Measurements from ENCODE around the gene TMEM217. TPM values are rescaled to one million over a fixed set of nuclear protein-coding genes. Genes with fewer than 3 reads are reported as not detected.

TMEM217 gene
- total and polyA plus RNA-seq, 2 donors (not counting 1 experiment from before 2014, with no cell fraction given): 0.73 to 1.2 TPM

GRCh38 chr6:37275350-37275749 is 17.4 kb upstream of the TMEM217 start:
- H3K27me3 ChIP-seq (replicated peaks in 1 of 4; ENCODE audit: control extremely low read depth in 1 of 4, control insufficient read depth in 3 of 4, insufficient read depth in 4 of 4, low read length in 3 of 4): no peaks in the 10 kb centered on the region
- peaks cover 22% of the 10 kb centered on the region for H4K20me1 ChIP-seq (ENCODE audit: control insufficient read depth, insufficient read depth, low read length, poor library complexity, severe bottlenecking)
- no peak overlapping the region for H3K4me2 ChIP-seq (replicated peaks; ENCODE audit: low read depth, low read length, poor library complexity, severe bottlenecking)
- WGBS (ENCODE audit: insufficient coverage): 100% methylated on average over 1 of the region's 1 CpG
- ChIA-PET POLR2A (no interaction called here), CTCF (no interaction called here)
- no peaks in the 10 kb centered on the region for H3K9me3 ChIP-seq (ENCODE audit: control extremely low read depth in 1 of 3, control insufficient read depth in 2 of 3, insufficient read depth in 1 of 3, low read length in 2 of 3)
- H3K4me1 ChIP-seq (ENCODE audit: control insufficient read depth in 2 of 2, insufficient read depth in 2 of 2, low read length in 2 of 2): peaks cover 21 to 26% of the 10 kb centered on the region in 2 donors
- ATAC-seq (ENCODE audit: low read depth) (no peak), DNase-seq (no peak)
- H3K79me2 ChIP-seq (ENCODE audit: control insufficient read depth, insufficient read depth, low read length): peaks cover 46% of the 10 kb centered on the region
- Mint-ChIP-seq H3K27ac (no peak overlapping the region), H3K4me1 (peaks cover 35% of the 10 kb centered on the region), H3K27me3 (no peaks in the 10 kb centered on the region), H3K4me3 (no peak overlapping the region), H3K9me3 (ENCODE audit: insufficient read depth) (no peaks in the 10 kb centered on the region)
- no peak overlapping the region for H2AFZ ChIP-seq (ENCODE audit: insufficient read depth, low read depth, low read length, poor library complexity, severe bottlenecking)
- H3K36me3 ChIP-seq (replicated peaks in 1 of 2; ENCODE audit: control extremely low read depth in 1 of 2, control insufficient read depth in 1 of 2, extremely low read depth in 1 of 2, insufficient read depth in 2 of 2, low read length in 1 of 2): peaks cover 5 to 18% of the 10 kb centered on the region in 2 experiments
- no peak overlapping the region for H3K4me3 ChIP-seq (ENCODE audit: control extremely low read depth in 1 of 5, extremely low read depth in 1 of 5, insufficient read depth in 1 of 5, low read depth in 2 of 5, low read length in 4 of 5)
- TF ChIP-seq EZH2 (IDR thresholded peaks at IDR 0.05; ENCODE audit: borderline replicate concordance, insufficient read depth, low read depth, low read length, poor library complexity, severe bottlenecking): no peak
- TF ChIP-seq, protein P1, sequence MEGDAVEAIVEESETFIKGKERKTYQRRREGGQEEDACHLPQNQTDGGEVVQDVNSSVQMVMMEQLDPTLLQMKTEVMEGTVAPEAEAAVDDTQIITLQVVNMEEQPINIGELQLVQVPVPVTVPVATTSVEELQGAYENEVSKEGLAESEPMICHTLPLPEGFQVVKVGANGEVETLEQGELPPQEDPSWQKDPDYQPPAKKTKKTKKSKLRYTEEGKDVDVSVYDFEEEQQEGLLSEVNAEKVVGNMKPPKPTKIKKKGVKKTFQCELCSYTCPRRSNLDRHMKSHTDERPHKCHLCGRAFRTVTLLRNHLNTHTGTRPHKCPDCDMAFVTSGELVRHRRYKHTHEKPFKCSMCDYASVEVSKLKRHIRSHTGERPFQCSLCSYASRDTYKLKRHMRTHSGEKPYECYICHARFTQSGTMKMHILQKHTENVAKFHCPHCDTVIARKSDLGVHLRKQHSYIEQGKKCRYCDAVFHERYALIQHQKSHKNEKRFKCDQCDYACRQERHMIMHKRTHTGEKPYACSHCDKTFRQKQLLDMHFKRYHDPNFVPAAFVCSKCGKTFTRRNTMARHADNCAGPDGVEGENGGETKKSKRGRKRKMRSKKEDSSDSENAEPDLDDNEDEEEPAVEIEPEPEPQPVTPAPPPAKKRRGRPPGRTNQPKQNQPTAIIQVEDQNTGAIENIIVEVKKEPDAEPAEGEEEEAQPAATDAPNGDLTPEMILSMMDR (IDR thresholded peaks at IDR 0.05): no peak
- no peak overlapping the region for H3K9ac ChIP-seq (ENCODE audit: low read length)
- intact Hi-C loops (cut with micrococcal nuclease): no loop called here
- no peak overlapping the region for H3K27ac ChIP-seq (ENCODE audit: low read length in 2 of 2)

DNA sequence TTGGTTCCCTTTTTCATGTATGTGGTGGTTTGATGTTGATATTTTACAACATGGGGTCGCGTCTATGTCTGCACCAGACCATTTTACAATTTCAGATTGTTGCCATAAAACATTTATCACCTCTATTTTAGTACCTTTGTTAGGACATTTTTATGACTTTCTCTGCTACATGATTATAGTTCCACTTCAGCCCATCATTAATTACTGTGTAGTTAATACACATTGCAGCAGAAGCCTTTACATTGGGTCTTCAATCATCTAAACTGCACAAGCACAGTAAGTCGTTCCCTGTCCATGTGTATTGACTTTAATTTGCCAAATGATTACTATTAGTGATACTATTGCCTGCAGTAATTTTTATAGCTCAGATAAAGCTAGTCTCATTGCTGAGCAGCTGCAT is 15.7 kb upstream of the TMEM217 start:
- Histone ChIP-seq H3K4me2 (replicated peaks; ENCODE audit: low read depth, low read length, poor library complexity, severe bottlenecking) (no peak overlapping the region), H3K27me3 (replicated peaks in 1 of 4; ENCODE audit: control extremely low read depth in 1 of 4, control insufficient read depth in 3 of 4, insufficient read depth in 4 of 4, low read length in 3 of 4) (no peaks in the 10 kb centered on the region), H3K9me3 (ENCODE audit: control extremely low read depth in 1 of 3, control insufficient read depth in 2 of 3, insufficient read depth in 1 of 3, low read length in 2 of 3) (no peaks in the 10 kb centered on the region), H3K79me2 (ENCODE audit: control insufficient read depth, insufficient read depth, low read length) (peaks cover 37% of the 10 kb centered on the region), H2AFZ (ENCODE audit: insufficient read depth, low read depth, low read length, poor library complexity, severe bottlenecking) (no peak overlapping the region), H3K4me1 (ENCODE audit: control insufficient read depth in 2 of 2, insufficient read depth in 2 of 2, low read length in 2 of 2) (peaks cover 21 to 26% of the 10 kb centered on the region in 2 donors), H4K20me1 (ENCODE audit: control insufficient read depth, insufficient read depth, low read length, poor library complexity, severe bottlenecking) (peaks cover 18% of the 10 kb centered on the region), H3K4me3 (ENCODE audit: control extremely low read depth in 1 of 5, extremely low read depth in 1 of 5, insufficient read depth in 1 of 5, low read depth in 2 of 5, low read length in 4 of 5) (no peak overlapping the region), H3K27ac (ENCODE audit: low read length in 2 of 2) (no peak overlapping the region), H3K9ac (ENCODE audit: low read length) (no peak overlapping the region), H3K36me3 (replicated peaks in 1 of 2; ENCODE audit: control extremely low read depth in 1 of 2, control insufficient read depth in 1 of 2, extremely low read depth in 1 of 2, insufficient read depth in 2 of 2, low read length in 1 of 2) (peaks cover 5 to 13% of the 10 kb centered on the region in 2 experiments)
- TF ChIP-seq EZH2 (IDR thresholded peaks at IDR 0.05; ENCODE audit: borderline replicate concordance, insufficient read depth, low read depth, low read length, poor library complexity, severe bottlenecking): no peak
- TF ChIP-seq, protein P1 (IDR thresholded peaks at IDR 0.05): no peak
- DNase-seq: no peak
- CTCF ChIA-PET: no interaction called here
- no peak overlapping the region for H3K4me3 Mint-ChIP-seq
- H3K4me1 Mint-ChIP-seq: peaks cover 40% of the 10 kb centered on the region
- no peak for ATAC-seq (ENCODE audit: low read depth)
- no peaks in the 10 kb centered on the region for H3K27me3 Mint-ChIP-seq
- intact Hi-C loops (cut with micrococcal nuclease): no loop called here
- no peak overlapping the region for H3K27ac Mint-ChIP-seq
- no peaks in the 10 kb centered on the region for H3K9me3 Mint-ChIP-seq (ENCODE audit: insufficient read depth)
- no CpG with 5 or more reads among the region's 3 CpGs for WGBS (ENCODE audit: insufficient coverage)
- POLR2A ChIA-PET: no interaction called here

Data from B cell (primary cell).